NCI-H2196 (cell line): ENCODE data around the gene ALPG.

ENCODE experiments used
- DNase-seq: peaks from one replicate; lab custom pipeline; 2025; ENCODE audit not compliant: unreplicated experiment; lab: John Stamatoyannopoulos, UW

Gene ALPG

DNA sequence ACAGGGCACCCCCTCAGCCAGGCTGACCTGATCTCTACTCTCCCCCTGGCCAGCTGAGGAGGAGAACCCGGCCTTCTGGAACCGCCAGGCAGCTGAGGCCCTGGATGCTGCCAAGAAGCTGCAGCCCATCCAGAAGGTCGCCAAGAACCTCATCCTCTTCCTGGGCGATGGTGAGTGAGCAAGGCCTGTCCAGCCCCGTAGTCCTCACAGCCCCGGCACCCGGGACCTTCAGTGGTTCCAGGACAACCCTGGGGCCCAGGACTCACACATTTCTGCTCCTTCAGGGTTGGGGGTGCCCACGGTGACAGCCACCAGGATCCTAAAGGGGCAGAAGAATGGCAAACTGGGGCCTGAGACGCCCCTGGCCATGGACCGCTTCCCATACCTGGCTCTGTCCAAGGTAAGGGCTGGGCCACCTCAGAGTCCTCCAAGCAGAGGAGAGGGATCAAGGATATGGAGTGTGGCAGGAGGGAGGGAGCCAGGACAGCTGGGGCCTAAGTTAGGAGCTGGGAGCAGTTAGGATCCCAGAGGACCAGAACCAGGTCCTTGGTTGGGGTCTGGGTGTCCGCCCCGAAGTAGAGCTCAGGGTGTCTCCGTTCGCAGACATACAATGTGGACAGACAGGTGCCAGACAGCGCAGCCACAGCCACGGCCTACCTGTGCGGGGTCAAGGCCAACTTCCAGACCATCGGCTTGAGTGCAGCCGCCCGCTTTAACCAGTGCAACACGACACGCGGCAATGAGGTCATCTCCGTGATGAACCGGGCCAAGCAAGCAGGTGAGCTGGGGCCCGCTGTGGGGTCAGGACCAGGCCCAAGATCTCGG lies 49.9 kb downstream of the ALPG start:
- no peak for DNase-seq

DNA sequence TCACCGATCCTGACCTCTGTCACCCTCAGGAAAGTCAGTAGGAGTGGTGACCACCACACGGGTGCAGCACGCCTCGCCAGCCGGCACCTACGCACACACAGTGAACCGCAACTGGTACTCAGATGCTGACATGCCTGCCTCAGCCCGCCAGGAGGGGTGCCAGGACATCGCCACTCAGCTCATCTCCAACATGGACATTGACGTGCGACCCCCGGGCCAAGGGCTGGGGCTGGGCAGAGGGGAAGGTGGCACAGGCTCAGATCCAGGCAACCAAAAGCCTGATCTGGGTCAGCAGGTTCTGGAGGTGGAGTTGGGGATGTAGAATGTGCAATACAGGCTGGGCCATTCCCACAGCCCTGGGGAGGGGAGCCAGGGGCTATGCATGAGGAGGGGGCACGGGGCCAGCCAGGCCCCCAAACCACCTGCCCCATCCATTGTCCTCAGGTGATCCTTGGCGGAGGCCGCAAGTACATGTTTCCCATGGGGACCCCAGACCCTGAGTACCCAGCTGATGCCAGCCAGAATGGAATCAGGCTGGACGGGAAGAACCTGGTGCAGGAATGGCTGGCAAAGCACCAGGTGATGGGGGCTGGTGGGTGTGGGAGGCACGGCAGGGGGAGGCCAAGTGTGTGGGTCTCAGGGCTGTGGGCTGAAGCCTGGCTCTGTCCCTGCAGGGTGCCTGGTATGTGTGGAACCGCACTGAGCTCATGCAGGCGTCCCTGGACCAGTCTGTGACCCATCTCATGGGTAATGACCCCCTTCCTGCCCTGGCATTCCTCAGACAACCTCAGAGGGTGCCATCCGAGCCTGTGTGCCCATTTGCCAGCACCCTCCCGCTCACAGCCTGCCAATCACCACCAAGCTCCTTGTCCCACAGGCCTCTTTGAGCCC lies 50.7 kb downstream of the ALPG start:
- DNase-seq: no peak

DNA sequence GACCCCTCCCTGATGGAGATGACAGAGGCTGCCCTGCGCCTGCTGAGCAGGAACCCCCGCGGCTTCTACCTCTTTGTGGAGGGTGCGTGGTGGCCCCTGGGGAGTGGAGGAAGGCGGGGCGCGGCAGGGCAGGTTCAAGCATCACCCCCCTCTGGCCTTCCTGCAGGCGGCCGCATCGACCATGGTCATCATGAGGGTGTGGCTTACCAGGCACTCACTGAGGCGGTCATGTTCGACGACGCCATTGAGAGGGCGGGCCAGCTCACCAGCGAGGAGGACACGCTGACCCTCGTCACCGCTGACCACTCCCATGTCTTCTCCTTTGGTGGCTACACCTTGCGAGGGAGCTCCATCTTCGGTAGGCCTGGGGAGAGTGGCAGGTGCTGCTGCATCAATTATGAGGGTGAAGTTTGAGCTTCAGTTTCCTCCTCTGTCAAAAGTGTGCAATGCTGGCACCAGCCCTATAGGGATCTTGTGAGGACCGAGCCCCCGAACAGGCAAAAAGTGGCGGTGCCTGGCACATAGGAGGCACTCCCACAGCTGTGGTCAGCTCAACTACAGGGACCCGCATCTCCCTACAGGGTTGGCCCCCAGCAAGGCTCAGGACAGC lies 51.5 kb downstream of the ALPG start:
- no peak for DNase-seq

DNA sequence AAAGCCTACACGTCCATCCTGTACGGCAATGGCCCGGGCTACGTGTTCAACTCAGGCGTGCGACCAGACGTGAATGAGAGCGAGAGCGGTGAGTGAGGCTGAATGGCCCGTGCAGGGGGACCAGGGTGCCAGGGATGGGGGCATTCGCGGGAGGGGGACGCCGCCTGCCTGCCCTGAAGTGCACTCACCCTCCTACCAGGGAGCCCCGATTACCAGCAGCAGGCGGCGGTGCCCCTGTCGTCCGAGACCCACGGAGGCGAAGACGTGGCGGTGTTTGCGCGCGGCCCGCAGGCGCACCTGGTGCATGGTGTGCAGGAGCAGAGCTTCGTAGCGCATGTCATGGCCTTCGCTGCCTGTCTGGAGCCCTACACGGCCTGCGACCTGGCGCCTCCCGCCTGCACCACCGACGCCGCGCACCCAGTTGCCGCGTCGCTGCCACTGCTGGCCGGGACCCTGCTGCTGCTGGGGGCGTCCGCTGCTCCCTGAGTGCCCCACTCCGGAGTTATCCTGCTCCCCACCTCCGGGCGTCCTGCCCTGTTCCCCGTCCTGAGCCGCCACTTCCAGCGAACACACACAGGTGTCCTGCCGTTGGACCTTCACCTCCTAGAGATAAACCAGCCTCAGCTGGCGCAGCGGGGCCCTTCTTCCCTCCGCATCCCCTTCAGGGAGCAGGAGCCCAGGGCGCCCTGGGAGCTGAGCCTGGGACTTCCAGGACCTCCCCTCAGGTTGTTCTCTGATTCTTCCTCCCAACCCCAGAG lies 52.2 kb downstream of the ALPG start:
- no peak for DNase-seq

DNA sequence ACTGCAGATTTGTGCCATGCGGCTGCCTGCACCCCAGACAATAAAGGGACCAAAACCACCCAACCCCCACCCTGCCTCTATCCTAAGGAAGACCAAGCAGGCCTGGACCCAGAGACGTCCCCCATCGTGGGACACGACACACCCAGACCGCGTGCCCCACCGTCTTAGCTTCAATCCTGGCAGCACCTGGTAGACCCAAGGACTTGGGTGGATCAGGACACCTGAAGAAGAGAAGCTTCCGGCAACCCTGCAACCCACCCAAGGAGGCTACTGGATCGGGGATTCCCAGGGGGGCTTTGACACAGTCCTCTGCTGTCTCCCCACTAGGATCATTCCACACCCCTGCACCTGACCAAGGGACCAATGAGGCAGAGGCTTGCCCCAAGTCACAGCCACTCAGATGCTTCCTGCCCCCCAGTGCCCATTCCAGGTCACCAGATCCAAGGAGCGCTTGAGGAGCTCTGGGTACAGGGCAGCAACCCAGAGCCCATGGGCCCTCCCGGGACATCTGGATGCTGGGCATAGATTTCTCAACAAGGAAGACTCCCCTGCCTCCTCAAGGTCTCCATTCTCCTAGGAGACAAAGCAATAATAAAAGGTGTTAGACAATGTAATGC lies 52.9 kb downstream of the ALPG start:
- no peak for DNase-seq

DNA sequence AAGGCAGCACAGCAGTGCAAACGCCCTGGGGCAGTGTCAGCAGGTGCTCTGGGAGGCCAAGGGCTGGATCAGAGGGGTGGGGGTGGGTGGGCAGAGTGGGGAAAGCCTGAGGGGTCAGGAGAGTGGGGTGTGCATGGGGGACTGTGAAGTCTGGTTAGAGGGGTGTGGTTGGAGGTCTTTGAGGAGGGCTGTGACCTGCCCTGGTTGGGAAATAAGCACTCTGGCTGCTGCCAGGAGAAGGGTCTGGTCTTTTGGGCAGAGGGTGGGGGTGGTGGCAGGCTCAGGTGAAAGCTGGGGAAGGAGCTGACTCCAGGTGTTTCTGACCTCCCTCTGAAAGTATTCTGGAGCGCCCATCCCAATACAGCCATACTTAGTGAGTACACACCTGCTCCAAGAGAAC lies 53.5 kb downstream of the ALPG start:
- no peak for DNase-seq
